Measurements from ENCODE around the gene PPP2R2C. TPM values are rescaled to one million over a fixed set of nuclear protein-coding genes. Genes with fewer than 3 reads are reported as not detected.

The PPP2R2C gene
- polyA plus RNA-seq, 1 donor (not counting 4 experiments of a cell fraction or from before 2014, with no cell fraction given) = 12.3 TPM

DNA sequence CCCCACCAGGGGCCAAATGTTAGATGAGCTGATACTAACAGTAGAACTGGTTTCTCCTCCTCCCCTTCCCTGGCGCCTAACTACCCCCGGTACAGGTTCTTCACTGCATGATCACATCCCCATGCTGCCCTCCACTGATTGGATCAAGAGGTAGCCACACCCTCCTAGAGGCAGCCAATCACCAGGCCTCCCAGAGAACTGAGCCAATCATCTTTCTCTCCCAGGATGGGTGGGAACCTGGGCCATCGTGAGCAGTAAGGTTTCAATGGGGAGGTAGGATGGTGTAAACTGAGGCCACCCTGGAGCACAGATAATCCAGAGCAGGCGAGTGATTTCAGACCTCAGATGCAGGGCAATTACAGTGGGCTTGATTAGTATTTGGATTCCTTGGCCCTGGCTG is 64.2 kb downstream of the PPP2R2C start:
- Histone ChIP-seq H3K27me3 (ENCODE audit: control insufficient read depth, extremely low read depth, insufficient read depth, low read length) (no peaks in the 10 kb centered on the region), H3K4me3 (ENCODE audit: control insufficient read depth in 2 of 3, extremely low read depth in 1 of 3, insufficient read depth in 2 of 3, low read depth in 1 of 3, low read length in 3 of 3) (no peak overlapping the region), H3K4me2 (ENCODE audit: control insufficient read depth, extremely low read depth, insufficient read depth, low read depth, low read length) (no peak overlapping the region), H3K36me3 (ENCODE audit: control insufficient read depth in 2 of 2, extremely low read depth in 1 of 2, insufficient read depth in 2 of 2, low read length in 2 of 2) (no peaks in the 10 kb centered on the region), H3K9me1 (ENCODE audit: control insufficient read depth, extremely low read depth, insufficient read depth, low read length) (no peaks in the 10 kb centered on the region), H3K4me1 (ENCODE audit: control insufficient read depth, extremely low read depth, insufficient read depth, low read length) (no peaks in the 10 kb centered on the region), H2AFZ (ENCODE audit: control insufficient read depth, low read length) (no peak overlapping the region), H3K9me3 (ENCODE audit: control insufficient read depth, low read depth, low read length) (no peaks in the 10 kb centered on the region), H3K79me2 (ENCODE audit: control insufficient read depth, insufficient read depth, low read length) (no peaks in the 10 kb centered on the region), H3K9ac (ENCODE audit: control insufficient read depth, extremely low read depth, insufficient read depth, low read length) (no peak overlapping the region), H4K20me1 (ENCODE audit: control insufficient read depth, extremely low read depth, insufficient read depth, low read length) (no peaks in the 10 kb centered on the region), H3K27ac (ENCODE audit: control insufficient read depth, insufficient read depth, low read length) (no peak overlapping the region)
- dilution Hi-C loops (cut with MboI; ENCODE audit: extremely low pct_ligation_motif_present, low sequenced_read_pairs) = no loop called here
- FAIRE-seq = no peak
- no peak for DNase-seq (ENCODE audit: low read depth, low spot score)
- TF ChIP-seq, protein P1, sequence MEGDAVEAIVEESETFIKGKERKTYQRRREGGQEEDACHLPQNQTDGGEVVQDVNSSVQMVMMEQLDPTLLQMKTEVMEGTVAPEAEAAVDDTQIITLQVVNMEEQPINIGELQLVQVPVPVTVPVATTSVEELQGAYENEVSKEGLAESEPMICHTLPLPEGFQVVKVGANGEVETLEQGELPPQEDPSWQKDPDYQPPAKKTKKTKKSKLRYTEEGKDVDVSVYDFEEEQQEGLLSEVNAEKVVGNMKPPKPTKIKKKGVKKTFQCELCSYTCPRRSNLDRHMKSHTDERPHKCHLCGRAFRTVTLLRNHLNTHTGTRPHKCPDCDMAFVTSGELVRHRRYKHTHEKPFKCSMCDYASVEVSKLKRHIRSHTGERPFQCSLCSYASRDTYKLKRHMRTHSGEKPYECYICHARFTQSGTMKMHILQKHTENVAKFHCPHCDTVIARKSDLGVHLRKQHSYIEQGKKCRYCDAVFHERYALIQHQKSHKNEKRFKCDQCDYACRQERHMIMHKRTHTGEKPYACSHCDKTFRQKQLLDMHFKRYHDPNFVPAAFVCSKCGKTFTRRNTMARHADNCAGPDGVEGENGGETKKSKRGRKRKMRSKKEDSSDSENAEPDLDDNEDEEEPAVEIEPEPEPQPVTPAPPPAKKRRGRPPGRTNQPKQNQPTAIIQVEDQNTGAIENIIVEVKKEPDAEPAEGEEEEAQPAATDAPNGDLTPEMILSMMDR (optimal IDR thresholded peaks at IDR 0.05 in 1 of 3, IDR thresholded peaks at IDR 0.05 in 1 of 3, conservative IDR thresholded peaks at IDR 0.05 in 1 of 3; ENCODE audit: extremely low read depth in 1 of 3, insufficient read depth in 2 of 3, low read length in 3 of 3) = no peak
- TF ChIP-seq EZH2 (IDR thresholded peaks at IDR 0.05; ENCODE audit: low read length) = no peak

DNA sequence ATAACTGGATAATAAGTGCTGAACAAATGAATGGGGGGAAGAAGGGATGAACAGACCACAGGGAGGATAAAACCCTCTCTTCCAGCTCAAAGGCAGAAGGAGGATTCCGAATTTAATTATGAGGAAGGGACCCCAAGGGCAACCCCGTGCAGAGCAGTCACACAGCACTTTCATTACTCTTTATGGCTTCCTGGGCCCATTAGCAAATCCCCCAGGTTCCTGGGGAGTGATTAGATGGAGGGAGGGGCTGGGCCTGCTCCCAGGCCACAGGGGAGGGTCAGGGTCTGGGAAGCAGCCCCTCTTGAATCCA is 67.1 kb downstream of the PPP2R2C start:
- DNase-seq (ENCODE audit: low read depth, low spot score) = no peak
- Histone ChIP-seq H3K4me3 (ENCODE audit: control insufficient read depth in 2 of 3, extremely low read depth in 1 of 3, insufficient read depth in 2 of 3, low read depth in 1 of 3, low read length in 3 of 3) (no peak overlapping the region), H3K9me1 (ENCODE audit: control insufficient read depth, extremely low read depth, insufficient read depth, low read length) (no peaks in the 10 kb centered on the region), H4K20me1 (ENCODE audit: control insufficient read depth, extremely low read depth, insufficient read depth, low read length) (no peaks in the 10 kb centered on the region), H3K4me2 (ENCODE audit: control insufficient read depth, extremely low read depth, insufficient read depth, low read depth, low read length) (no peak overlapping the region), H3K27ac (ENCODE audit: control insufficient read depth, insufficient read depth, low read length) (no peak overlapping the region), H3K79me2 (ENCODE audit: control insufficient read depth, insufficient read depth, low read length) (no peaks in the 10 kb centered on the region), H3K27me3 (ENCODE audit: control insufficient read depth, extremely low read depth, insufficient read depth, low read length) (no peaks in the 10 kb centered on the region), H3K36me3 (ENCODE audit: control insufficient read depth in 2 of 2, extremely low read depth in 1 of 2, insufficient read depth in 2 of 2, low read length in 2 of 2) (no peaks in the 10 kb centered on the region), H2AFZ (ENCODE audit: control insufficient read depth, low read length) (no peak overlapping the region), H3K9me3 (ENCODE audit: control insufficient read depth, low read depth, low read length) (no peaks in the 10 kb centered on the region), H3K4me1 (ENCODE audit: control insufficient read depth, extremely low read depth, insufficient read depth, low read length) (no peaks in the 10 kb centered on the region), H3K9ac (ENCODE audit: control insufficient read depth, extremely low read depth, insufficient read depth, low read length) (no peak overlapping the region)
- FAIRE-seq = no peak
- TF ChIP-seq EZH2 (IDR thresholded peaks at IDR 0.05; ENCODE audit: low read length) = no peak
- TF ChIP-seq, protein P1 (optimal IDR thresholded peaks at IDR 0.05 in 1 of 3, IDR thresholded peaks at IDR 0.05 in 1 of 3, conservative IDR thresholded peaks at IDR 0.05 in 1 of 3; ENCODE audit: extremely low read depth in 1 of 3, insufficient read depth in 2 of 3, low read length in 3 of 3) = no peak
- dilution Hi-C loops (cut with MboI; ENCODE audit: extremely low pct_ligation_motif_present, low sequenced_read_pairs) = no loop called here
